Measurements from ENCODE around the gene SWI5.
"Not testable (repeated sequence)": the region's sequence is repeated elsewhere in the genome, so short reads cannot be mapped to it uniquely, and the experiment has no call there.

SWI5 gene

DNA sequence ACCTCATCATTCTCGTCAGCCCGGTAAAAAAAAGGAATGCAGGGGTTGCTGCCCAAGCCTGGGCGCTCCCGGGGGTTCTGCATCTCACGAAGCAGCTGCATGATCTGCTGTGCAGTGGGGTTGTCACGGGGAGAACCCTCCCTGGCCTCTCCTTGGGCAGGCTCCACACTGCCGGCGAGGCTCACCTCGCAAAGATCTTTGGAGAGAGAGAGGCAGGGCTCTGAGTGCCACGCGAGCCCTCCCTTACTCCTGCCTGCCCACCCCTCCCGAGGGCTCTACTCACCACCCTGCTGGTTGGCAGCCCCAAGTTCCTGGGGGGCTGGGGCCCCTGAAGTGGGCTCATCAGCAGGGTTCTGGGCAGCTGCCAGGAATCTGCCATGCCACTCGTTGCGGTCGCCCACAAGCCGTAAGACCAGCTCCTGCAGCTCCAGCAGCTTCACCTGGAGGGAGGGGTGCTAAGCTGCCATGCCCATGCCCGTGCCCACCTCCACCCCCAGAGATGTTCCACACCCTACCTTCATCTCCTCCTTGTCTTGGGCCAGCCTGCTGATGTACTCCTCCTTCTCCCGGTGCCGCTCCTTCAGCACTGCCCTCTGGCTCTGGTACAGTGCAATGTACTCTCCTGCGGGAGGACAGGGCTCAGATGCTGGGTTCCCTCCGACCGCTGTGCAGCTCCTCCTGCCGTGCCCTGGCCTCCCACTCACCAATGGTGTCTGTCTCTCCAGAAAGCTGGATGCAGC is 18.8 kb upstream of the SWI5 start:
- no peak for FAIRE-seq
- TF ChIP-seq POLR2A (IDR thresholded peaks at IDR 0.05; ENCODE audit: low read depth, low read length) = no peak

DNA sequence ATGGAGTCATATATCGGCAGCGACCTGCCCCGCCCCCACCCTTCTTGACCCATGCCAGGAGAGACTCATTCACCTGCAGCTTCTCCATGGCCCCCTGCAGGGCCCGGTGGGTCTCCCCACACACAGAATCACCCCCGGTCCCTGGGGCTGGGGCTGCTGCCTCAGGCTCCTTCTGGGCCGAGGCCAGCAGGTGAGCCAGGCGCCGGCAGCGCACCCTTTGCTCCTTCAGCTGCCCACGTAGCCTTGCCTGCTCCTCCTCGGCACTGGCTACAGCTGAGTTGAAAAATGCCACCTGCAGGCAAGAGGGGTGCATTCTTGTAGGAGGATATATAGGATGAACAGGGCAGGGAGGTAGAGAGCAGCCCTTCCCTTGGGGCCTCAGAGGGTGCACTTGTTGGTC is 18.2 kb upstream of the SWI5 start:
- TF ChIP-seq POLR2A (IDR thresholded peaks at IDR 0.05; ENCODE audit: low read depth, low read length) = no peak
- no peak for FAIRE-seq
- no peak for DNase-seq (ENCODE audit: insufficient read length, low spot score)

More for the DNA sequence above, 18.8 kb upstream of the SWI5 start:
- no peak for DNase-seq (ENCODE audit: insufficient read length, low spot score)

DNA sequence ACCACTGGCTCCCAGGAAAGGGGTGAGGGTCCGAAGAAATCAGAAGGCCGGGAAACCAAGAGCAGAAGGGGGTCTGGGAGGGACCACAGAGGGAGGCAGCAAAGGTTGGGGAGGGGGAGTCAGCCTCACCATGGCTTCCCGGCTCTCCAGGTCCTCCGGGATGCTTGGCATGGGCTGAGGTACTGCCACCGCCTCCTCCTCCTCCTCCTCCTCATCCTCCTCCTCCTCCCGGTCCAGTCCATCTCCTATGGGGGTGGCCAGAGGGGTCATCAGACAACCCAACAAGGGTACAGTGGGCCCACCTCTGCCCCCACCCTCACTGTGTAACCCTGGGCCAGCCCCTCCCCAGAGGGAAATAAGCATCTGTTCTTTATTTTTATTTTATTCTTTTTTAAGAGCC is 17.8 kb upstream of the SWI5 start:
- no peak for FAIRE-seq
- DNase-seq (ENCODE audit: insufficient read length, low spot score) = no peak
- TF ChIP-seq POLR2A (IDR thresholded peaks at IDR 0.05; ENCODE audit: low read depth, low read length) = no peak

DNA sequence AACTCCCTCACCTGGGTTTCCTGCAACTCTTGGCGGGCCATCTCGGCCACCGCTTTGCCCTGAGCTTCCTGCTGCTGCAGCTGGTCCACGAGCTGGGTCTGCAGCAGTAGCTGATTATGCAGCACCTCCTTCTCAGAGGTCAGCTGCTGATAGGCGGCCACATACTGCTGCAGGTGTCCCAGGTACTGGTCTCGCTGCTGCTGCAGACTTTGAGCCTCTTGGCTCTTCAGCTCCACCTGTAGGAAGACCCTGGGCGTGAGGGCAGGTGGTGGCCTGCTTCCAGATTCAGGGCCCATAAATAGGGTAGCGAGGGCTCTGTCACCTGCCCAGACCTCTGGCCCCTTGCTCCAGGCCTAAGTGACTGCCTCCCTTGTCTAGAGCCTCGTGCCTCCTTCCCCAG is 16.9 kb upstream of the SWI5 start:
- TF ChIP-seq POLR2A (IDR thresholded peaks at IDR 0.05; ENCODE audit: low read depth, low read length) = no peak
- FAIRE-seq (no peak), DNase-seq (ENCODE audit: insufficient read length, low spot score) (no peak)

DNA sequence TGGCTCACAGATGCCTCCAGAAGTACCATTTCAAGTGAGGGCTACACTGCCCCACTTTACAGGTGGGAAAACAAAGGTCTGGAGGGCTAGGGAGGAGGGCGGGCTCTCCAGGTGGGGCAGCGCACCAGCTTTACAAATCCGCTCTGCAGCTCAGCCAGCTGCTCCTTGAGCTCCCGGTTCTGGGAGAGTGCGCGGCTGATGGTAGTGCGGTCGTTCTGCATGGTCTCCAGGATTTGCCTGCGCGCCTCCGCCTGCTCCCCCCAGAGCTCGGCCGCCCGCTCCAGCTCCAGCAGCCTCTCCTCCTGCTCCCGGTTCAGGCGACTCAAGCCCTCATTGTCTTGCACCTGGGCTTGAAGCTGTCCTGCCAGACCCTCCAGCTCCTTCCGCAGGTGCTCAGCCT is 15.7 kb upstream of the SWI5 start:
- FAIRE-seq (no peak), DNase-seq (ENCODE audit: insufficient read length, low spot score) (no peak)
- TF ChIP-seq POLR2A (IDR thresholded peaks at IDR 0.05; ENCODE audit: low read depth, low read length) = no peak

DNA sequence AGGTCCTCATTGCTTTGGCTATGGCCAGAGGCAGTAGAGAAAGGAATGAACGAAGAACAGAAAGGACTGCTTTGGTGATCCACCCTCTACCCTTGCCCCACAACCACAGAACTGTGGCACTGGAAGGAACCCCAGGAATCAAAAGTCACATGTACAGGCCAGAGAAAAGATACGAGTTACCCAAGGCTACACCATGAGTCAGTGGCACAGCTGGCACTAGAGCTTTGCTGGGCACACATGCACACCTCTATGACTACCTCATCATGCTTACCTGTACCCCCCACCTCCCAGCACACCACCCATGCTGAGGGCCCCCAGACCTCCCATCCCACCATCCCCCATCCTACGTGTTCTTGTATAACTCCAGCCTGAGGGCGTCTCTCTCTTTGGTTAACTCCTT is 13.4 kb upstream of the SWI5 start:
- FAIRE-seq = no peak
- DNase-seq (ENCODE audit: insufficient read length, low spot score) = no peak
- TF ChIP-seq POLR2A (IDR thresholded peaks at IDR 0.05; ENCODE audit: low read depth, low read length) = no peak

DNA sequence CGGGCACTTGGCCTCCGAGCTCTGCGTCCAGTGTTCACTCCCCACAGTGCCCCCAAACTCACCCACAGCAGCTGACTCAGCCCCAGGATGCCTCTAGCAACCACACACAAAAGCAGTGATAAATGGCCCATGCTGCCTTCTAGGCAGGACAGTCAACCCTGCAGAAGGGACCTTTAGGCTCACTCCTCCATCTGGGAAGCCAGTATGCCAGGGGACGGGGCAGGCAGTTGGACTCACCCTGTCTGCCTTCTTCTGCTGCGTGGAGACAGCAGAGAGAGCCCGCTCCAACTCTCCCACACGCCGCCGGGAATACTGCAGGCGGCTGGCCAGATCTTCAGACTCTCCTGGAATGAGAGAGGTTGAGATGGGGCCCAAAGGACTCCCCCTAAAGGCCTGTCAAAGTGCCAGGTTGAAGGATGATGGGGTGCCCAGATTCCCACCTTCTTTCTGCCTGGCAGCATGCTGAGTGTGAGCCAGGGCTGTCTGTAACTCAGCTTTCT is 10.7 kb upstream of the SWI5 start:
- FAIRE-seq (no peak), DNase-seq (ENCODE audit: insufficient read length, low spot score) (no peak)
- TF ChIP-seq POLR2A (IDR thresholded peaks at IDR 0.05; ENCODE audit: low read depth, low read length) = no peak

DNA sequence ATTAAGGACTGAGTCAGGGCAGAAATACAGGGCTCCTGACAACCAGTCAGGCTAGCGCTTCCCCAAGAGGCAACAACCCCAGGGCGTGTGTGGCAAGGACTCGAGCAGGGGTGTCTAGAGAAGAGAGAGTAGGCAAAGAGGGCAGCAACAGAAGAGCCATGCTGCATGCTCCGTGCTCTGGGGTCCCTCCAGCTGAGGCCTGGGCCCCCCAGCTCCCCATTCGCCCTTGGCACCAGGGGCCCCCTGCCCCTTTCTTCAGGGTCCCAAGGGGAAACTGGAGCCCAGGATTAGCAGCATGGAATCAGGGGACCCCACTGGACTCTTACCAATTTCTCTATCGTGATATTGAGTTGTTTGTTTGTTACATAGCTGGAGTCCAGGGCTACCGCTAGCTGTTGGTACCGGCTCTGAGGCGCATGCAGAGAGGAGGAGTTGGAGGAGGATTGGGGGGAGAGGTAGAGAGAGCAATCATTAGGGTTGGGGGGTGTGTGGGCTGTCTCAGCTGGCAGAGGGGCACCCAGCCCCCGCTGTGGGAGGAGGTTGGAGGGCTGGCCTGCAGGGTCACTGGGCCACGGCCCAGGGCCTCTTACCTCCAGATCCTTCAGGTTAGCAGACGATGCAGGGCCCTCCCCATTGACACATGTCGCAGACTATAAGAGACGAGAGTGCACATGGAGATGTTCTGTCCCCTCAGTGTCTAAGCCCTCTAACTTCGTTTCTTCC is 9.0 kb upstream of the SWI5 start:
- no peak for FAIRE-seq
- no peak for DNase-seq (ENCODE audit: insufficient read length, low spot score)
- peak; percentile 7; the same call in 1 of the 2 replicates for TF ChIP-seq POLR2A (IDR thresholded peaks at IDR 0.05; ENCODE audit: low read depth, low read length)

DNA sequence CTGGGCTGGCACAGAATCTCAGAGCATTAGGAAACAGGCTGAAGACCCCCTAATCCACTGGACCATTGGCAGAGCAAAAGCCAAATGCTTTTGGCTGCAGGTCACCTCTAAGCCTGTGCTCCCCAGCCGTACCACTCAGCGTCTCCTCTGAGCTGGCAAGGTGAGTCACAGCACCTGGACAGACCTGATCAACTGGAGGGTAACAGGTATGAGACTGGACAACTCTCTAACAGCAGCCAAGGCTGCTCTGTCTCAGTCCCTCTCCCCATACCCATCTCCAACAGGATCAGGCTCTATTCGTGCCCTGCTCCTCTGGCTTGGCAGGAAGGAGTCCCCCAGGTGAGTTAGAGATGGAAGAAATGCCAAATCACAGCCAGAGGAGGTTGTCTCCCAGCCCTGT is 5.0 kb upstream of the SWI5 start:
- DNase-seq (ENCODE audit: insufficient read length, low spot score) (no peak), FAIRE-seq (no peak)
- TF ChIP-seq POLR2A (IDR thresholded peaks at IDR 0.05; ENCODE audit: low read depth, low read length) = no peak

DNA sequence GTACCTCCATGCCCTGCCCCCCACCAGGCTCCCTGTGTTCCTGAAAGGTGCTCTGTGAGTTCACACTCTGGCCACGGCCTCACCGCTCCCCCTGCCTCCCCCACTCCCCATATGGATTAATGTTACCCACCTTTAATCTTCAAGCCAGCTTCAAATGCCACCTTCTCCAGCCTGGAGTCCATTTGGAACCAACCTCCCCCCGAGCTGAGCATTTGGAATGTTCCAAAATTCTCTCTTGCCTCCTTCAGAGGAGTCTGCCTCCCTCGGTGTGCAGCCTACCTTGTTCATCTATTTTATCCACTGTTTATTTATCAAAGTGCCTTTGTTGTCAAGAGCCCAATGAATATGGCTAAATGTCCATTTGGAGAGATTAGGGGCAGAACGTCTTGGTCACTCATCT is 4.6 kb upstream of the SWI5 start:
- TF ChIP-seq POLR2A (IDR thresholded peaks at IDR 0.05; ENCODE audit: low read depth, low read length) = no peak
- DNase-seq (ENCODE audit: insufficient read length, low spot score) (no peak), FAIRE-seq (no peak)

DNA sequence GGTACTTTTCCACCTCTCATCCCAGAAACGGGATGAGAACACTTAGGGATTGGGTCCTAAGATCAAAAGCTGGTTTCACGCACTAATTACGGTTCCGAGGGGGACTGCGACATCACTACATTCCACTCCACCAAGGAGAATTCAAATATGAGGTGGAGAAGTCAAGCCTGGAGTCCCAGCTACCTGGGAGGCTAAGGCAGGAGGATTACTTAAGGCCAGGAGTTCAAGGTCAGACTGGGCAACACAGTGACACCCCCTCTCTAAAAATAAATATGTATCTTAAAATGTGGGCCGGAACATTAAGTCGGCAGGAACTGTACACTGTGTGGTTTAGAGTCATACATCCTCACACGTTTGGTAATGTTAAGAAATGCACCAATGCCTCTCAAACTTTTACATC is 1.8 kb upstream of the SWI5 start:
- TF ChIP-seq POLR2A (IDR thresholded peaks at IDR 0.05; ENCODE audit: low read depth, low read length) = no peak
- FAIRE-seq = no peak
- no peak for DNase-seq (ENCODE audit: insufficient read length, low spot score)

DNA sequence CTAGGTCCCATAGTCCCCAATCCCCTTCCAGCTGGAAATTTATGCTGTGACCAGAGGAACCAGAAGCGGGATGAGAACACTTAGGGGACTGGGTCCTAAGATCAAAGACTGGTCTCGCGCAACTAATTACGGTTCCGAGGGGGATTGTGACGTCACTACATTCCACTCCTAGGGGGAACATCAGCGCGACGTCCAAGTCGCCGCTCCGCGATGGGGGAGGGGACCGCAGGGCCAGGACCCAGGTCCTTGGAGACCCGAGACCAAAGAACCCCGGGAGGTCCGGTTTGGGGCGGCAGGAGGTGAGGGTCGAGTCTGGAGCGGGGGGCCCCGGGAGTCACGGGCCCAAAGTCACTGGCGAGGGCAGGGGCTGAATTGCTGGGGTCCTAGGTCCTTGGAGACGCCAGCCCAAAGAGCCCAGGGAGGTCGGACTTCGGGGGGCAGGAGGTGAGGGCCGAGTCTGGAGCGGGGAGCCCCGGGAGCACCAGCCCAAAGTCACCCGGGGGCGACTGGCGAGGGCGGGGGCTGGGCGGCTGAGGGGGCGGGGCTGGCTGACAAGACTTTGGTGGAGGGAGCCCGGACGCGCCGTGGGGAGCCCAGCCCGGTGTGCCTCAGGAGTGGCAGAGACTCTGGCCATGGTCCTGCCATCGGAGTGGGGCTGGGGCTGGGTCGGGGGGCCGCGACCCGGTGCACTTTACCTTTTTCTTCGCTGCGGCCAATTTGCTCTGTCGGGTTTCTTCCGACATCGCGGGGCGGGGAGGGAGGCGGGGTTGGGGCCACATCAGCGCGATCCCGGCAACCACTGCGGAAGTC is 673 bp upstream of the SWI5 start, which contains the start of gene GOLGA2:
Gene GOLGA2 (minus strand): TSS at position 810 of the 810 bp plus-strand sequence. CDS start 31 bp downstream, at position 779.
- TF ChIP-seq POLR2A (IDR thresholded peaks at IDR 0.05; ENCODE audit: low read depth, low read length) = peak; percentile 40
- DNase-seq (ENCODE audit: insufficient read length, low spot score) = peak; percentile 92
- no peak for FAIRE-seq

DNA sequence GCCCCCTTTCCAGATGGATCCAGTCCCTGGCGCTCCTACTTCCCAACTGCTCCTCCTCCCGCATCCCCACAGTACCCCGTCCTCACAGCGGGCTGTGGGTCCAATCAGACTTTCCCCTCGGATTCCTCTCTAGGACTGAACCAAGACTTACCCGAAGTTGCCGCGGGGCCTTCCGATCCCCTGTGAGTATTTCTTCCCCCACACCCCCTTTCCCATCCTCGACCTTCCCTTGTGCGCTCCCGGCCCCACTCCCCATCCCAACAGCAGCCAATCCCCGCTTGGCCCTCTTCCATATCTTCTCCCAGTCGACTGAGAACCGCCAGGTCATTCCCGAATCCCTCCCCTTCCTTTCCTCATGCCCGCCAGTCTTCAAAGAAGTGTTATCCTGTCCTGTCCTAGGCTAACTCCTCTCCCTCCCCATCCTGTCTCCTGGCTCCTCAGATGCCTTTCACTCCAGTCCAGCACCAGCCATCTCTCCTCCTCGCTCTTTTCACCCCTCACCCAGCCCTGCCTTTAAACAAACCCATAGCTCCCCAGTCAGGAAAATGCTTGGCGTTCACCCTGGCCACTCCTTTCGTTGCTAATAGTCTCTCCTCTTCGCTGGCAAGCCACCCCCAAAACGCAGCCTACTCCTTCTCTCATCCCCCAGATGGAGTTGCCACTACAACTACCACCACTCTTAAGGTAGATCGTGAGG is 646 bp downstream of the SWI5 start:
- FAIRE-seq (no peak), DNase-seq (ENCODE audit: insufficient read length, low spot score) (peak; percentile 90)
- peak; percentile 4; the same call in 1 of the 2 replicates for TF ChIP-seq POLR2A (IDR thresholded peaks at IDR 0.05; ENCODE audit: low read depth, low read length)

DNA sequence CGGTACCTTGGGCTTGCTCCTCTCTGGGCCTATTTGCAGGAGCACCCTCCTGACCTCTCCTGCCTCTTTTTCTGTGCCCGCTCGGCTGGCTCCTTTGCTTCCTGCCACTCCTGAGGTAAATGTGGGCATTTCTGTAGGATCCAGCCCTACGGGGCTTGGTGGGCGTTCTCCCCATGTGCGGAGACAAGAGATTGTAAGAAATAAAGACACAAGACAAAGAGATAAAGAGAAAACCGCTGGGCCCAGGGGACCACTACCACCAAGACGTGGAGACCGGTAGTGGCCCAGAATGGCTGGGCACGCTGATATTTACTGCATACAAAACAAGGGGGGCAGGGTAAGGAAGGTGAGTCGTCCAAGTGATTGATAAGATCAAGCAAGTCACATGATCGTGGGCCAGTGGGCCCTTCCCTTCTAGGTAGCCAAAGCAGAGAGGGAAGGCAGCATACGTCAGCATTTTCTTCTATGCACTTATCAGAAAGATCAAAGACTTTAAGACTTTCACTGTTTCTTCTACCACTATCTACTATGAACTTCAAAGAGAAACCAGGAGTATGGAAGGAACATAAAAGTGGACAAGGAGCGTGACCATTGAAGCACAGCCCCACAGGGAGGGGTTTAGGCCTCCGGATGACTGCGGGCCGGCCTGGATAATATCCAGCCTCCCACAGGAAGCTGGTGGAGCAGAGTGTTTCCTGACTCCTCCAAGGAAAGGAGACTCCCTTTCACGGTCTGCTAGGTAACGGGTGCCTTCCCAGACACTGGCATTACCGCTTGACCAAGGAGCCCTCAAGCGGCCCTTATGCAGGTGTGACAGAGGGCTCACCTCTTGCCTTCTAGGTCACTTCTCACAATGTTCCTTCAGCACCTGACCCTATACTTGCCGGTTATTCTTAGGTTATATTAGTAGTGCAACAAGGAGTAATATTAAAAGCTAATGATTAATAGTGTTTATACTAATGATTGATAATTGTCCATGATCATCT is 3.3 kb downstream of the SWI5 start:
- FAIRE-seq; DNase-seq (ENCODE audit: insufficient read length, low spot score): not testable (repeated sequence)

Data from H54 (cell line).